GDM1 (cell line): ENCODE measurements around the gene GTPBP2.
A peak's percentile ranks its signal among the peaks of the same experiment; 100 is the strongest.
"Not testable (repeated sequence)": the region's sequence is repeated elsewhere in the genome, so short reads cannot be mapped to it uniquely, and the experiment has no call there.

Experiments
- DNase-seq: peaks from one replicate; lab custom pipeline; 2025; lab: John Stamatoyannopoulos, UW

The GTPBP2 gene

GRCh38 chr6:43629104-43629504 lies at the start of gene GTPBP2:
Gene GTPBP2 (minus strand): TSS chr6:43629264. CDS start chr6:43629162, 102 bp downstream.
- peak; percentile 97 for DNase-seq

- no peak for DNase-seq
Observed at GRCh38 chr6:43678341-43678740, 49.3 kb upstream of the GTPBP2 start.

- DNase-seq: no peak
Observed at GRCh38 chr6:43677759-43678158, 48.7 kb upstream of the GTPBP2 start.

GRCh38 chr6:43676962-43677606 lies 48.0 kb upstream of the GTPBP2 start:
- no peak for DNase-seq

GRCh38 chr6:43674921-43675320 lies 45.9 kb upstream of the GTPBP2 start:
- DNase-seq: no peak

GRCh38 chr6:43674291-43674690 lies 45.2 kb upstream of the GTPBP2 start:
- no peak for DNase-seq

- DNase-seq: no peak
Observed at GRCh38 chr6:43673444-43674084, 44.5 kb upstream of the GTPBP2 start.

GRCh38 chr6:43671801-43672690 lies 43.0 kb upstream of the GTPBP2 start:
- no peak for DNase-seq

GRCh38 chr6:43671011-43671800 lies 42.1 kb upstream of the GTPBP2 start:
- DNase-seq: no peak

GRCh38 chr6:43670623-43670986 lies 41.5 kb upstream of the GTPBP2 start:
- no peak for DNase-seq

- DNase-seq: peak; percentile 21
Observed at GRCh38 chr6:43669922-43670622, 41.0 kb upstream of the GTPBP2 start.

- DNase-seq: no peak
Observed at GRCh38 chr6:43669050-43669921, 40.2 kb upstream of the GTPBP2 start.

GRCh38 chr6:43668151-43669028 lies 39.3 kb upstream of the GTPBP2 start:
- DNase-seq: no peak

GRCh38 chr6:43667245-43668150 lies 38.4 kb upstream of the GTPBP2 start:
- DNase-seq: peak; percentile 59

- no peak for DNase-seq
Observed at GRCh38 chr6:43666196-43666920, 37.3 kb upstream of the GTPBP2 start.

GRCh38 chr6:43665376-43665775 lies 36.3 kb upstream of the GTPBP2 start:
- DNase-seq: no peak

- DNase-seq: not testable (repeated sequence)
Observed at GRCh38 chr6:43662948-43663347, 33.9 kb upstream of the GTPBP2 start.

- DNase-seq: no peak
Observed at GRCh38 chr6:43658161-43658560, 29.1 kb upstream of the GTPBP2 start.
